ENCODE measurements around the gene MSL2.
"Not testable (repeated sequence)": the region's sequence is repeated elsewhere in the genome, so short reads cannot be mapped to it uniquely, and the experiment has no call there.

MSL2 gene

GRCh38 chr3:136134091-136134490 lies 62.0 kb downstream of the MSL2 start:
- no peak overlapping the region for H3K4me3 ChIP-seq (ENCODE audit: low read length in 2 of 2)
- H3K36me3 ChIP-seq (replicated peaks in 1 of 2; ENCODE audit: control insufficient read depth in 2 of 2, insufficient read depth in 2 of 2, low read length in 2 of 2): peaks cover 0 to 4% of the 10 kb centered on the region in 2 donors
- H2BK15ac ChIP-seq (ENCODE audit: low read length): no peak overlapping the region
- H4K8ac ChIP-seq (ENCODE audit: low read depth, low read length): no peak overlapping the region
- H3K9me3 ChIP-seq (replicated peaks in 1 of 2; ENCODE audit: control insufficient read depth in 2 of 2, insufficient read depth in 1 of 2, low read depth in 1 of 2, low read length in 2 of 2): no peaks in the 10 kb centered on the region
- no peaks in the 10 kb centered on the region for H3K4me1 ChIP-seq (ENCODE audit: control insufficient read depth in 2 of 2, insufficient read depth in 1 of 2, low read depth in 1 of 2, low read length in 2 of 2)
- no peak overlapping the region for H3K18ac ChIP-seq (ENCODE audit: low read length)
- H4K91ac ChIP-seq (ENCODE audit: low read depth, low read length, poor library complexity): no peak overlapping the region
- no peak overlapping the region for H2BK120ac ChIP-seq (ENCODE audit: low read depth, low read length)
- no peaks in the 10 kb centered on the region for H3K79me1 ChIP-seq (ENCODE audit: low read depth, low read length)
- H3K4me2 ChIP-seq (ENCODE audit: insufficient read depth, low read length, poor library complexity, severe bottlenecking): no peak overlapping the region
- no CpG with 5 or more reads among the region's 1 CpG for WGBS, 2 donors (ENCODE audit: extremely low coverage in 2 of 2, insufficient read length in 2 of 2, insufficient replicate concordance in 1 of 2)
- no peak overlapping the region for H3K9ac ChIP-seq (ENCODE audit: low read depth, low read length, poor library complexity)
- no peak overlapping the region for H3K4ac ChIP-seq (ENCODE audit: low read length)
- no peak overlapping the region for H2BK12ac ChIP-seq (ENCODE audit: low read length)
- H3K14ac ChIP-seq (ENCODE audit: low read length): no peak overlapping the region
- H2AFZ ChIP-seq (ENCODE audit: low read length): no peak overlapping the region
- no peak overlapping the region for H2BK5ac ChIP-seq (ENCODE audit: low read length)
- DNase-seq (ENCODE audit: low spot score): no peak
- H3K23ac ChIP-seq (ENCODE audit: low read depth, low read length, poor library complexity): no peak overlapping the region
- H3K27me3 ChIP-seq (ENCODE audit: control insufficient read depth in 3 of 3, insufficient read depth in 3 of 3, low read depth in 1 of 3, low read length in 3 of 3): no peaks in the 10 kb centered on the region
- H3K27ac ChIP-seq (replicated peaks; ENCODE audit: low read length): no peak overlapping the region
- H2AK5ac ChIP-seq (ENCODE audit: low read depth, low read length): no peak overlapping the region

- not testable (repeated sequence) for H3K4me1 ChIP-seq (ENCODE audit: control insufficient read depth in 2 of 2, insufficient read depth in 1 of 2, low read depth in 1 of 2, low read length in 2 of 2); H3K27me3 ChIP-seq (ENCODE audit: control insufficient read depth in 3 of 3, insufficient read depth in 3 of 3, low read depth in 1 of 3, low read length in 3 of 3); H2AK5ac ChIP-seq (ENCODE audit: low read depth, low read length); H2BK12ac ChIP-seq (ENCODE audit: low read length); H2BK5ac ChIP-seq (ENCODE audit: low read length); DNase-seq (ENCODE audit: low spot score); H3K36me3 ChIP-seq (replicated peaks in 1 of 2; ENCODE audit: control insufficient read depth in 2 of 2, insufficient read depth in 2 of 2, low read length in 2 of 2); H3K79me1 ChIP-seq (ENCODE audit: low read depth, low read length); H2AFZ ChIP-seq (ENCODE audit: low read length); H4K91ac ChIP-seq (ENCODE audit: low read depth, low read length, poor library complexity); H2BK15ac ChIP-seq (ENCODE audit: low read length); H3K4me2 ChIP-seq (ENCODE audit: insufficient read depth, low read length, poor library complexity, severe bottlenecking); H2BK120ac ChIP-seq (ENCODE audit: low read depth, low read length); H4K8ac ChIP-seq (ENCODE audit: low read depth, low read length); H3K18ac ChIP-seq (ENCODE audit: low read length); H3K27ac ChIP-seq (replicated peaks; ENCODE audit: low read length); H3K4ac ChIP-seq (ENCODE audit: low read length); H3K23ac ChIP-seq (ENCODE audit: low read depth, low read length, poor library complexity); H3K9ac ChIP-seq (ENCODE audit: low read depth, low read length, poor library complexity); H3K14ac ChIP-seq (ENCODE audit: low read length); H3K9me3 ChIP-seq (replicated peaks in 1 of 2; ENCODE audit: control insufficient read depth in 2 of 2, insufficient read depth in 1 of 2, low read depth in 1 of 2, low read length in 2 of 2); H3K4me3 ChIP-seq (ENCODE audit: low read length in 2 of 2)
- WGBS, 2 donors (ENCODE audit: extremely low coverage in 2 of 2, insufficient read length in 2 of 2, insufficient replicate concordance in 1 of 2): no CpG with 5 or more reads among the region's 3 CpGs
Measured at GRCh38 chr3:136131647-136132046, 64.5 kb downstream of the MSL2 start.

GRCh38 chr3:136122006-136122405 lies 74.1 kb downstream of the MSL2 start:
- Histone ChIP-seq H3K23ac (ENCODE audit: low read depth, low read length, poor library complexity) (no peak overlapping the region), H2BK15ac (ENCODE audit: low read length) (no peak overlapping the region), H2BK5ac (ENCODE audit: low read length) (no peak overlapping the region), H3K9ac (ENCODE audit: low read depth, low read length, poor library complexity) (no peak overlapping the region), H2AFZ (ENCODE audit: low read length) (no peak overlapping the region), H3K4me2 (ENCODE audit: insufficient read depth, low read length, poor library complexity, severe bottlenecking) (no peak overlapping the region), H3K4me1 (ENCODE audit: control insufficient read depth in 2 of 2, insufficient read depth in 1 of 2, low read depth in 1 of 2, low read length in 2 of 2) (no peaks in the 10 kb centered on the region), H2AK5ac (ENCODE audit: low read depth, low read length) (no peak overlapping the region), H3K36me3 (replicated peaks in 1 of 2; ENCODE audit: control insufficient read depth in 2 of 2, insufficient read depth in 2 of 2, low read length in 2 of 2) (no peaks in the 10 kb centered on the region), H3K4me3 (ENCODE audit: low read length in 2 of 2) (no peak overlapping the region), H3K79me1 (ENCODE audit: low read depth, low read length) (no peaks in the 10 kb centered on the region), H3K14ac (ENCODE audit: low read length) (no peak overlapping the region), H3K18ac (ENCODE audit: low read length) (no peak overlapping the region), H2BK12ac (ENCODE audit: low read length) (no peak overlapping the region), H3K9me3 (replicated peaks in 1 of 2; ENCODE audit: control insufficient read depth in 2 of 2, insufficient read depth in 1 of 2, low read depth in 1 of 2, low read length in 2 of 2) (peaks cover 4 to 9% of the 10 kb centered on the region in 2 donors), H4K91ac (ENCODE audit: low read depth, low read length, poor library complexity) (no peak overlapping the region), H3K4ac (ENCODE audit: low read length) (no peak overlapping the region), H3K27ac (replicated peaks; ENCODE audit: low read length) (no peak overlapping the region), H4K8ac (ENCODE audit: low read depth, low read length) (no peak overlapping the region), H3K27me3 (ENCODE audit: control insufficient read depth in 3 of 3, insufficient read depth in 3 of 3, low read depth in 1 of 3, low read length in 3 of 3) (no peaks in the 10 kb centered on the region), H2BK120ac (ENCODE audit: low read depth, low read length) (no peak overlapping the region)
- no CpG with 5 or more reads among the region's 4 CpGs for WGBS, 2 donors (ENCODE audit: extremely low coverage in 2 of 2, insufficient read length in 2 of 2, insufficient replicate concordance in 1 of 2)
- DNase-seq (ENCODE audit: low spot score): no peak

- Histone ChIP-seq H2AFZ (ENCODE audit: low read length) (no peak overlapping the region), H2BK12ac (ENCODE audit: low read length) (no peak overlapping the region), H3K27me3 (ENCODE audit: control insufficient read depth in 3 of 3, insufficient read depth in 3 of 3, low read depth in 1 of 3, low read length in 3 of 3) (no peaks in the 10 kb centered on the region), H4K91ac (ENCODE audit: low read depth, low read length, poor library complexity) (no peak overlapping the region), H3K9ac (ENCODE audit: low read depth, low read length, poor library complexity) (no peak overlapping the region), H2BK120ac (ENCODE audit: low read depth, low read length) (no peak overlapping the region), H3K79me1 (ENCODE audit: low read depth, low read length) (no peaks in the 10 kb centered on the region), H2AK5ac (ENCODE audit: low read depth, low read length) (no peak overlapping the region), H4K8ac (ENCODE audit: low read depth, low read length) (no peak overlapping the region), H3K27ac (replicated peaks; ENCODE audit: low read length) (no peak overlapping the region), H2BK5ac (ENCODE audit: low read length) (no peak overlapping the region), H3K18ac (ENCODE audit: low read length) (no peak overlapping the region), H3K4me1 (ENCODE audit: control insufficient read depth in 2 of 2, insufficient read depth in 1 of 2, low read depth in 1 of 2, low read length in 2 of 2) (no peaks in the 10 kb centered on the region), H3K4me3 (ENCODE audit: low read length in 2 of 2) (no peak overlapping the region), H3K23ac (ENCODE audit: low read depth, low read length, poor library complexity) (no peak overlapping the region), H3K4me2 (ENCODE audit: insufficient read depth, low read length, poor library complexity, severe bottlenecking) (no peak overlapping the region), H3K14ac (ENCODE audit: low read length) (no peak overlapping the region), H3K36me3 (replicated peaks in 1 of 2; ENCODE audit: control insufficient read depth in 2 of 2, insufficient read depth in 2 of 2, low read length in 2 of 2) (no peaks in the 10 kb centered on the region), H3K4ac (ENCODE audit: low read length) (no peak overlapping the region), H3K9me3 (replicated peaks in 1 of 2; ENCODE audit: control insufficient read depth in 2 of 2, insufficient read depth in 1 of 2, low read depth in 1 of 2, low read length in 2 of 2) (peaks cover under 1 to 2% of the 10 kb centered on the region in 2 donors), H2BK15ac (ENCODE audit: low read length) (no peak overlapping the region)
- WGBS, 2 donors (ENCODE audit: extremely low coverage in 2 of 2, insufficient read length in 2 of 2, insufficient replicate concordance in 1 of 2): no CpG with 5 or more reads among the region's 8 CpGs
- DNase-seq (ENCODE audit: low spot score): no peak
Measured at GRCh38 chr3:136120373-136121348, 75.5 kb downstream of the MSL2 start.

Data from neuronal stem cell (in vitro differentiated cells).